GM13976 (cell line): ENCODE results near the gene TSEN54.
A peak's percentile ranks its signal among the peaks of the same experiment; 100 is the strongest.

Experiments used
- DNase-seq: peaks from one replicate; pipeline ENCODE4 v3.0.0; 2012; ENCODE audit warnings: low spot score
- CTCF ChIP-seq: IDR thresholded peaks from 2 replicates; pipeline ENCODE4 v1.5.1; 2012; ENCODE audit warnings: borderline replicate concordance, mild to moderate bottlenecking; ENCODE audit not compliant: insufficient read depth; ENCODE audit errors: extremely low read depth, missing control alignments, control extremely low read depth
- in situ Hi-C: fragments of 300-500 bp; cut with MboI; formaldehyde crosslinking; loops from one replicate; pipeline ENCODE4 v1.12.0; 2022; ENCODE audit warnings: low sequenced_read_pairs, mixed read lengths, inconsistent platforms; ENCODE audit not compliant: unreplicated experiment

Gene TSEN54

GRCh38 chr17:75516255-75516618 lies at the start of gene TSEN54:
Gene TSEN54, plus strand, starts transcription at chr17:75516528. Its CDS starts 33 bp downstream, at chr17:75516561.
- TF ChIP-seq CTCF: no peak
- DNase-seq: peak; percentile 99
- in situ Hi-C loops: no loop called here

GRCh38 chr17:75468291-75468754 lies 48.0 kb upstream of the TSEN54 start:
- in situ Hi-C loops: no loop called here
- no peak for TF ChIP-seq CTCF
- no peak for DNase-seq

- in situ Hi-C loops: no loop called here
- no peak for DNase-seq
- TF ChIP-seq CTCF: no peak
Observed at GRCh38 chr17:75468779-75469373, 47.5 kb upstream of the TSEN54 start.

- TF ChIP-seq CTCF: no peak
- in situ Hi-C loops: no loop called here
- no peak for DNase-seq
Observed at GRCh38 chr17:75471207-75471606, 45.1 kb upstream of the TSEN54 start.

GRCh38 chr17:75472119-75472518 lies 44.2 kb upstream of the TSEN54 start:
- in situ Hi-C loops: no loop called here
- no peak for TF ChIP-seq CTCF
- DNase-seq: no peak

- in situ Hi-C loops: no loop called here
Observed at GRCh38 chr17:75473246-75473645, 43.1 kb upstream of the TSEN54 start.

More at GRCh38 chr17:75473246-75473645, 43.1 kb upstream of the TSEN54 start:
- DNase-seq: no peak
- TF ChIP-seq CTCF: no peak
